HG03469 (cell line): ENCODE data around the gene MEPE.

Source experiments
- ATAC-seq: cut with Tn5 transposase; IDR thresholded peaks from one replicate; pipeline ENCODE4 v1.9.1; 2021; ENCODE audit warnings: mild to moderate bottlenecking, moderate library complexity, moderate number of reproducible peaks; ENCODE audit not compliant: unreplicated experiment

Gene MEPE

DNA sequence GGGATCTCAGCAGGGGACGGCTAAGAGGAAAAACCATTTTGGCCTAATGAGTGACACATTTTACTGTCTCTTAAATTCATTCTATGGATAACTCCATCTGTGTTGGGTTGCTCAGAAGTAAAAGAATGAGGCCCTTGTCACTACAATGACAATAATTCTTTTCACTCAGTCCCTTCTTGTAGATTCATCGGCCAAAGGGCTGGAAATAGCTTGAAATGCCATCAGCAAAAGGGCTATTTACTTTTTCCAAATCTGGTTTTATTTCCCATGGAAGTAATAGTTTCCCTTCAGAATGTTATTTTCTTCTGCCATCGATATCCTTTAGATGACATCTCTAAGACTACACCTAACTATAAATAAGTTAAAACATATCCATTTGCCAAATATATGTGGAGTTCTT is 7.4 kb downstream of the MEPE start:
- no peak for ATAC-seq

- no peak for ATAC-seq
Measured at GRCh38 chr4:87843936-87844335, 11.2 kb downstream of the MEPE start.

DNA sequence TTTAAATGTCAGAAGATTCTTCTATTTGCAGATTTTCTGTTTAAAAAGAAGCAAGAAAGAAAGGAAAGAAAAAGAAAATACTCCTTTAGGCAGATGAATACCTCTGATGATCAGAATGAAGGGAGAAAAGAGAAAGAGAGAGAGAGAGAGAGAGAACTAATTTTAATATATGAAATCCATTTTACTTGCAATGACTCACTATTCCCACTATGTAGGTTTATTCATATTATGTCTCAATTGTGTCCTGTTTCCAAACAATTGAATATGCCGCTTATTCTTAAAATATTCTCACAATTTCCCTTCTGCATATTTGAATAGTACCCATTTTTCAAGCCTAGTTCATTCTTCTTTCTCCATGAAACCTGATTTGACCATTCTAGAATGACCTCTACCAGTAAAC is 11.7 kb downstream of the MEPE start:
- ATAC-seq, result no peak

GRCh38 chr4:87846226-87846625 is 13.5 kb downstream of the MEPE start:
- no peak for ATAC-seq

GRCh38 chr4:87848622-87849351 is 16.0 kb downstream of the MEPE start:
- peak; percentile 85 for ATAC-seq

- ATAC-seq, result no peak
Measured at GRCh38 chr4:87849612-87850011, 16.8 kb downstream of the MEPE start.

GRCh38 chr4:87851332-87851731 is 18.6 kb downstream of the MEPE start:
- no peak for ATAC-seq

DNA sequence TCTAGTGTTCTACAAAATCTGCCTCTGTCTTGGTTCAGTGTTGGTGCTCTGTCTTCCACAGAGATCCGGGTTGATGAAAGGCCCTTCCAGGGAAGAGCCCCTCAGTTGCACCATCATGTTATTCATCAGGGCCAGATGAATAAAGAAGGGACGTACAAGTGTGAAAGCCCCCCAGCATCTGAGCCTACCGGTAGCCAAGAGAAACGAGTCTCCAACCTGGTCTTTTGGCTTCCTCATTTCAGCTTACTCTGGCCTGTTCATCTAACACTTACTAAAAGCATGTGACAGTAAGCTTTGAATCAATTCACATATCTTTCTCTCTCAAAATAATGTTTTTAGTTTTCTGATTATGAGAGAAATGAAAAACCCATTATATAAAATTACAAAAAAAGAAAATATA is 19.2 kb downstream of the MEPE start:
- ATAC-seq, result no peak

GRCh38 chr4:87853108-87853507 is 20.3 kb downstream of the MEPE start:
- ATAC-seq, result no peak

DNA sequence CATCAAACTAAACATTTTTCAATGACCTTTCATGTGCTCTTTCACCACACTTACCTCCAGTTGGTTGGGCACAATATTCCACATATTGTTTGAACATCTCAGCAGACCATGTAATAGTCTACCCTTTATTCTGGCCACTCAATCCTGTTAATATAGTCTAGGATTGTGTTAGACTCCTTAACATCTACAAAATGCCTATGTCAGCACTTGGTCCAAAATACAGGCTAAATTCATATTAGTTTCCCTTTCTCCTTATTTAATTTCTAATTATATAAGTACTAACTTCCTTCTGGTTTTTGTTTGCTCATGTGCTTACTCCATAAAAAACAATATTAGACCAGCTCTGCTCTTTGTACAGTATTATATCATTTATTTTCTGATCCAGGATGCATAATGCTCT is 21.1 kb downstream of the MEPE start:
- ATAC-seq, result no peak

- no peak for ATAC-seq
Measured at GRCh38 chr4:87855559-87855958, 22.8 kb downstream of the MEPE start.

GRCh38 chr4:87856816-87857215 is 24.0 kb downstream of the MEPE start:
- ATAC-seq, result no peak

DNA sequence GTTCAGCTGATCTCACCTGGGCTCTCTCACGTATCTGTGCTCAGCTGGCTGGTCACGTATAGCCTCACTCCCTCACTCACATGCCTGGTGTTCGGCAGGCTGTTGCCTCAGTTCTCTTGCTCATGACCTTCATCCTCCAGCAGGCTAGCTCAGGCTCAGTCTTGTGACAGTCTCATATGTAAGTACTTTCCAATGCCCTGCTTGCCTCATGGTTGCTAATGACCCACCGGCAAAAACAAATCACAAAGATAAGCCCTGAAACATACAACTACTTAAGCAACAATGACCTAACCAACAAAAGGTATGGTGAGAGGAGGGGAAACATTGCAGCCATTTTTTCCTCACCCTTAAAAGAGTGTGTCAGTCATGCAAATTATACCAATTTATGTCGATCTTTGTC is 25.0 kb downstream of the MEPE start:
- ATAC-seq, result no peak

- no peak for ATAC-seq
Measured at GRCh38 chr4:87862236-87862635, 29.5 kb downstream of the MEPE start.

- ATAC-seq, result no peak
Measured at GRCh38 chr4:87863486-87863885, 30.7 kb downstream of the MEPE start.

GRCh38 chr4:87864321-87864720 is 31.6 kb downstream of the MEPE start:
- ATAC-seq, result no peak

DNA sequence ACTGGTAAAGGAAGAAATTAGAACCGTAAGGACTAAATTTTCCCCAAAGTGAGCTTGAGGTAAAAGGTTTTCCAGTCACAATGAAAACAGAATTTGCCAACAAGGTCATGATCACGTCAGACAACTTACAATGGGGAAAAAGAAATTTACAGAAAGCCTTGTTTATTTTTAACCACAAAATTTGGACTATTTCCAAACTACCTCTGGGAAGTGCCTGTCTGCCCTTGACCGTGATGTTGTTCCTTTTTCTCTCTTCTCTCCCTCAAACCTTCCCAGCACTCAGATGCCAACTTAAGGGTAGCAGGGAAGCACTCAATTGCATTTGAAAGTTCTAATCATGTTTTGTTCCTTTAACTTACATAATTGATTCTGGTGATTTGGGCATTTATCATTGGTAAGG is 32.5 kb downstream of the MEPE start:
- ATAC-seq, result no peak

DNA sequence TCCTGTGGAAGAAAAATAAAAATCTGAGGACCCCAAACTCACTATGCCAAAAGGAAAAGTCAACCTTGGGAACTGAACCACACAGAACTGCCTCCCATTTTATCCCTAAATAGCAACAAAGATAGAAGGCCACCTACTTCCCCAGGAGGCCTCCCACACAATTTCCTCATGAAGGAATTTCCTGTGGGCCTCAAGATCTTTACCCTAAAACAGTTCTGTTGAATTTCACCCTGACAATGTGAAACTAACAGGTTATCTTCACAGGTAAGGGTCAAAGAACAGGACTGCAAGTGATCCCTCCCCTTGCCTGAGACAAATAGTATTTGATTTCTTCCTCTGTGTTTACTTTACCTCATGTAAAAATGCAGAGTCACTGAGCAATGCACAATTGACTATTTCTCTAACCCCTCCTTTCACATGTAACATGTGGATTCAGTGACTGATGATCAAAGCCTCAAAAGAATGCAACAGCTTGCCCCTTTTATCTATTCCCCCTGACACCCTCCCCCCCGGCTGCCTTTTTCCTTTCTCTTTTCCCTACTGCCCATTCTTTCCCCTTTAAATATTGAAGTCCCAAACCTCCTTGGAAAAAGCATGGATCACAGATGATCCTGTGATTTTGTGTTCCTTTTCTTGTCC is 33.3 kb downstream of the MEPE start:
- ATAC-seq, result no peak

- ATAC-seq, result no peak
Measured at GRCh38 chr4:87868522-87868921, 35.8 kb downstream of the MEPE start.

GRCh38 chr4:87872028-87872427 is 39.3 kb downstream of the MEPE start:
- ATAC-seq, result no peak

GRCh38 chr4:87875191-87875590 is 42.4 kb downstream of the MEPE start:
- no peak for ATAC-seq

GRCh38 chr4:87880106-87880505 is 47.3 kb downstream of the MEPE start:
- no peak for ATAC-seq

GRCh38 chr4:87881115-87881514 is 48.3 kb downstream of the MEPE start:
- no peak for ATAC-seq
